ENCODE data around the gene DCTN5. TPM values are rescaled to one million over a fixed set of nuclear protein-coding genes. Genes with fewer than 3 reads are reported as not detected.
"Not testable (repeated sequence)": the region's sequence is repeated elsewhere in the genome, so short reads cannot be mapped to it uniquely, and the experiment has no call there.

Gene DCTN5
- total RNA-seq, 2 experiments from 2014 or later = 64.9 to 68.8 TPM

DNA sequence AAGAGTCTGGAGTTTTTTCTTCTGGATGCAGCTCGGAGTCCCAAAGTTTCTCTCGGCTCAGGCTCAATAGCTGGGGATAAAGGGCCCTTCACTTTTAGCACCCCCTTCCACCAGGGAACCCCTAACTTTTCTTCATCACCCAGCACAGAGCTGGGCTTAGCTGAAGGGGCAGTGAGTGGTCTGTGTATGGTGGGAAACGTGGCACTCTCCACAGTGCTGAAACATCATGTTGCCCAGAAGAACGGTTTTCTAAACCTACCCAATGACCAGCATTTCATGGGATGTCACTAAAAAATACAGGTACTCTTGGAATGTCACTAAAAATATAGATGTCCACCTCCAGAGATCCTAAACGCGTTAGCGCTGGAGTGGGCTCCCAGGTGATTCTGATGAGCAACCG lies 59.8 kb downstream of the DCTN5 start:
- no peak overlapping the region for H3K27ac Mint-ChIP-seq
- POLR2A ChIA-PET = no interaction called here

DNA sequence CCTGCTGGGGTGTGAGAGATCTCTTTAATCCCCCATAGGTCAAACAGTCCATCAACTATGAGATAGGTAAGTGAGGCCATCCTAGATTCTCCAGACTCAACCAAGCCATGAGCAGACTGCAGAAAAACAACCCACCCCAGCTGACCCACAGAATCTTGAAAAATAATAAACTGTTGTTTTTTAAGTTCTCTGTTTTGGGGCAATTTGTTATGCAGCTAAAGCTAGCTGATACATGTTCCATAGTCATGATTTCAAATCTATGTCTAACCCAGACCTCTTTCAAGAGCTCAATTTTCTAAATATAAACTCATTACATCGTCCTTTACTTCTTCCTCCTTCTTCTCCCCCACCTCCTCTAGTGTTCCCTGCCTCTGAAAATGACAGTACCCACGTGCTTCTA lies 61.7 kb downstream of the DCTN5 start:
- peaks cover 13% of the 10 kb centered on the region for H3K4me1 Mint-ChIP-seq
- POLR2A ChIA-PET = no interaction called here

More for the DNA sequence above, 59.8 kb downstream of the DCTN5 start:
- peaks cover 3% of the 10 kb centered on the region for H3K9me3 Mint-ChIP-seq
- H3K4me3 Mint-ChIP-seq = no peak overlapping the region
- CTCF ChIA-PET = no interaction called here
- peaks cover 3% of the 10 kb centered on the region for H3K36me3 Mint-ChIP-seq (ENCODE audit: low read depth)
- no peak for DNase-seq
- peaks cover 6% of the 10 kb centered on the region for H3K27me3 Mint-ChIP-seq
- peaks cover 13% of the 10 kb centered on the region for H3K4me1 Mint-ChIP-seq

DNA sequence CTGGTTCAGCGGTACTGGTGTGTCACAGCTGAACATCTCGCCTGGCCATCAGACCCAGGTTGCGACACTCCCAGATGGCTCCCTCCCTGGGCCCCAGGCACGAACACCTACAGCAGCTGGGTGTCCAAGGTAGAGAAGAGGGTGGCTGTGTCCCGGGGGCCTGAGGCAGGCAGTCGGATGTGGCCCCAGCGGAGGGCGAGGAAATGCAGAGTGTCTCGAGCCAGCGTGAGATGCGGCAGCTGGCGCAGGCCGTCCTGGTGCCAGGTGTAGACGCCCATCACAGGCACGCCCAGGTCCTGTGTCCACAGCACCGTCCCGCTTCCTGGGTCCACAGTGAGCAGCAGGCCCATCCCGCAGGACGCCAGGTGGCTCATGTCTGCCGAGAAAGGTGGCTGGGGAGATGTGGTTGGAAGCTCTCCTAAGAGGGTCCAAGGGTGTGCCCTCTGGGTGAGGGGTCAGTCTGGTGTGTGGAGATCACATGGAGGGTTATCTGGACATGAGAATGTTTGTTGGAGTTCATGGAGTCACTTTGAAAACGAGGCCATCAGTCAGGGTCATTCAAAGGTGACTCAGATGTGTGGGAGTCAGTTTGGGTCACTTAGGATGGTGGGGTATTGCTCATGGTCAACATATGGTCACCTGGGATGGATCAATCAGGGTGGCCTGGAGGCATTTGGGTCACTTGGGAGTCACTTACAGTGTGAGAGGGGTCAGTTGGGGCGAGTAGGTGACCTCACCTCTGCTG lies 63.7 kb downstream of the DCTN5 start:
- Mint-ChIP-seq H3K27me3 (peaks cover 8% of the 10 kb centered on the region), H3K4me3 (no peak overlapping the region), H3K9me3 (peaks cover 11% of the 10 kb centered on the region), H3K27ac (no peak overlapping the region), H3K36me3 (ENCODE audit: low read depth) (peaks cover 3% of the 10 kb centered on the region), H3K4me1 (no peaks in the 10 kb centered on the region)
- DNase-seq = no peak
- CTCF ChIA-PET = interaction anchor here (0.6 kb wide), 1 partner anchor 1606 kb away, joined by 3 read pairs; no protein-coding TSS in a partner anchor
- POLR2A ChIA-PET = no interaction called here

More for the DNA sequence above, 61.7 kb downstream of the DCTN5 start:
- H3K27ac Mint-ChIP-seq = no peak overlapping the region
- H3K27me3 Mint-ChIP-seq = peaks cover 6% of the 10 kb centered on the region
- CTCF ChIA-PET = interaction anchor here (0.8 to 1.1 kb wide), 2 partner anchors 24 to 26 kb away, joined by 3 read pairs; partner anchors contain the start of gene PLK1
- no peak for DNase-seq
- no peak overlapping the region for H3K4me3 Mint-ChIP-seq
- H3K9me3 Mint-ChIP-seq = peaks cover 3% of the 10 kb centered on the region
- peaks cover 3% of the 10 kb centered on the region for H3K36me3 Mint-ChIP-seq (ENCODE audit: low read depth)

DNA sequence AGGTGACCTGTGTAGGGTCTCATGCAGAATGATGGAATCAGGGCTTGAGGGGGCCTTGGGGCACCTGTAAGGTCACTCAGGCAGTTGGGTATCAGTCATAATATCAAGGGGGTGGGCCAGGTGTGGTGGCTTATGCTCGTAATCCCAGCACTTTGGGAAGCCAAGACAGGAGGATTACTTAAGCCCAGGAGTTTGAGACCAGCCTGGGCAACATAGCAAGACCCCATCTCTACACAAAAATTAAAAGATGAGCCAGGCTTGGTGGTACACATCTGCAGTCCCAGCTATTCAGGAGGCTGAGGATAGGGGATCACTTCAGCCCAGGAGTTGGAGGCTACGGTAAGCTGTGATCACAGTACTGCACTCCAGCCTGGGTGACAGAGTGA lies 64.2 kb downstream of the DCTN5 start:
- H3K4me3 Mint-ChIP-seq = no peak overlapping the region
- peaks cover 14% of the 10 kb centered on the region for H3K27me3 Mint-ChIP-seq
- H3K36me3 Mint-ChIP-seq (ENCODE audit: low read depth) = peaks cover 3% of the 10 kb centered on the region
- H3K27ac Mint-ChIP-seq = no peak overlapping the region
- peaks cover 16% of the 10 kb centered on the region for H3K9me3 Mint-ChIP-seq
- POLR2A ChIA-PET = no interaction called here
- CTCF ChIA-PET = interaction anchor here (0.6 kb wide), 1 partner anchor 1607 kb away, joined by 3 read pairs; no protein-coding TSS in a partner anchor
- DNase-seq = no peak
- no peaks in the 10 kb centered on the region for H3K4me1 Mint-ChIP-seq

DNA sequence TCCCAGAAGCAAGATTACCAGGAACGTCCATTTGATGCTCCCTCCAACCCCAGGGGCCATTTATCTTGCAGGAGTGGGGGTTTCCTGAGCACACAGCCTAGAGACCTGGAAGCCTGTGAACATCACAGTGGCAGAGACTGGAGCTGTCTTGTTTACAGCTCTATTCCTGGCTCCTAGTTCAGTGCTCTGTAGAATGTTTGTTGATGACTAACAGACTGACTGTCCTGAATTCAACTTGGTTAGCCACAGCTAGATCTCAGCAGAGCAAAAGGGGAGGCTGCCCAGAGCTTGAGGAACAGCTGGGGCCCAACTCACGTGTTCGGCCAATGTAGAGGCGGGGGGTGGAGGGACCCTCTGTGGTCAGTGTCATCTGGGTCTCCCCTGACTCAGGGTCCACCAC lies 65.2 kb downstream of the DCTN5 start:
- CTCF ChIA-PET = no interaction called here
- Mint-ChIP-seq H3K4me3 (no peak overlapping the region), H3K9me3 (peaks cover 16% of the 10 kb centered on the region), H3K36me3 (ENCODE audit: low read depth) (peaks cover 3% of the 10 kb centered on the region), H3K27me3 (peaks cover 22% of the 10 kb centered on the region), H3K27ac (no peak overlapping the region), H3K4me1 (no peaks in the 10 kb centered on the region)
- POLR2A ChIA-PET = no interaction called here
- no peak for DNase-seq

DNA sequence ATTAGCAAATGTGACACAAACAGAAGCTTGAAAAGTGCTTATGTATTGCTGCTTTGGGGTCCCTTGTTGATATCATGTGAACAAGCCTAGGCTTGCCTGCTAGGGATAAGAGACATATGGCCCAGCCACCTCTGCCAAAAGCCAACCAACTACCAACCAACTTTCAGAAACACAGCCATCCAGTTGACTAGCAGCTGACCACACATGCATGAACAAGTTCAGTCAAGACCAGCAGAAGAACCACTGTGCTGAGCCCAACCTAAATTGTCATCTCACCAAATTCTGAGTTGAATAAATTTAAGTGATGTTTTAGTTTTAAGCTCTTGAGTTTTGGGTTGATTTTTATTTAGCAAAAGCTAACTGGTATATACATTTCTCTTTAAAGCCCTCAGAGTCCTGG lies 68.3 kb downstream of the DCTN5 start:
- no peaks in the 10 kb centered on the region for H3K36me3 Mint-ChIP-seq (ENCODE audit: low read depth)
- H3K27ac Mint-ChIP-seq = no peak overlapping the region
- CTCF ChIA-PET = no interaction called here
- no peak for DNase-seq
- H3K9me3 Mint-ChIP-seq = peaks cover 13% of the 10 kb centered on the region
- peaks cover 3% of the 10 kb centered on the region for H3K4me1 Mint-ChIP-seq
- peaks cover 37% of the 10 kb centered on the region for H3K27me3 Mint-ChIP-seq
- no peak overlapping the region for H3K4me3 Mint-ChIP-seq
- POLR2A ChIA-PET = no interaction called here

DNA sequence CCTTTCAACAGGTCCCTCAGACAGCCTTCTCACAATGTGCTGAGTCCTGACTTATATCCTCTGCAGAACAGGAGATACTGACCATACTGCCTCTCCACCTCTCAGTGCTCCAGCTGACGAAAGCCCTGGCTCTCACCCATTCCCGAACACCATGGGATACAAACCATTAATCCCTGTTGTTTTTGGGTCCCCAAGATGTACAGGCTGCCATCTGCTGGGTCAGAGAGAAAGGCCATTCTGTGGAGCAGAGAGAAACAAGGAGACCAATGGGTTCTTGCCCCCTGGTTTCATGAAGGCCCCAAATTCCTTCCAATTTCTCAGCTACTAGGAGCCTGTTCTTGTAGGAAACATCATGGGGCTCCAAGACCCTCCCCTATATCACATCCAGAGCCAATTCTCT lies 68.7 kb downstream of the DCTN5 start:
- no peak overlapping the region for H3K4me3 Mint-ChIP-seq
- H3K27ac Mint-ChIP-seq = no peak overlapping the region
- POLR2A ChIA-PET = no interaction called here
- peaks cover 13% of the 10 kb centered on the region for H3K9me3 Mint-ChIP-seq
- DNase-seq = no peak
- CTCF ChIA-PET = no interaction called here
- no peaks in the 10 kb centered on the region for H3K36me3 Mint-ChIP-seq (ENCODE audit: low read depth)
- peaks cover 40% of the 10 kb centered on the region for H3K27me3 Mint-ChIP-seq
- H3K4me1 Mint-ChIP-seq = peaks cover 3% of the 10 kb centered on the region

DNA sequence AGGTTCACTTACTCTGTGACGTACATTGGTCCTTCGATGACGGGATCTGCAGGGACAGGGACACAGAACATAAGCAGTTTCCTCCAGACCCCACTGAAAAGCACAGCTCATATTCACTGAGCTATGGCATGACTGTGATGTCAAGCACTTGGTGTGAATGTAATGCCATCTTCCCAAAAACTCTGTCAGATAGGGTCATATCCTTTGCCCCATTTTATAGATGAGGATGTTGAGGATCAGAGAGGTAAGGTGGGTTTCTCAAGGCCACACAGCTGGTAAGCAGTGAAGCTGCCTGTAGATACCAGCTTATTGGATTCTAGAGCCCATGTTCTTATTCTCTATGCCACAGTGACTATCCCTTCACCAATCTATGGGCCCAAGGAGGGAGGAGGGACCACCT lies 69.2 kb downstream of the DCTN5 start:
- peaks cover 13% of the 10 kb centered on the region for H3K9me3 Mint-ChIP-seq

DNA sequence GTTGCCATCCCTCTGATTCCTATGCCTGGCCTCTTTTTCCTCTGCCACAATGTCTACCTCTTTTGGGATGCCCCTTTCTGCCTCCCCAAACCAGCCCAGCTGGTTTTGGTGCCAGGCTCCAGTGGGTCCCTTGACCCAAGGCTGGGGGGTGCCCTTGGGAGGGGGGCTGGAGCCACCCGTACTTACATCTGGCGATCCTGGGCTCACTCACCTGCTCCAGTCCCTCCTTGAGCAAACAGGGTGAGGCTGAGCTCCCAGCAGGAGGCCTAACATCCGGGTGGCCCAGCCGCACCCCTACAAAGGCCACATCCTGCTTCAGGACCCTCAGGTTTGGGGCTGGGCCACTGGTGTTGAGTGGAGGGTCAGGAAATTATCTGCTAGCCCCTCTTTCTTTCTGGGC lies 70.5 kb downstream of the DCTN5 start:
- Mint-ChIP-seq H3K9me3 (peaks cover 13% of the 10 kb centered on the region), H3K27ac (no peak overlapping the region)

More for the DNA sequence above, 69.2 kb downstream of the DCTN5 start:
- peaks cover 41% of the 10 kb centered on the region for H3K27me3 Mint-ChIP-seq
- no peak overlapping the region for H3K4me3 Mint-ChIP-seq
- H3K36me3 Mint-ChIP-seq (ENCODE audit: low read depth) = no peaks in the 10 kb centered on the region
- ChIA-PET POLR2A (no interaction called here), CTCF (no interaction called here)
- peaks cover 3% of the 10 kb centered on the region for H3K4me1 Mint-ChIP-seq
- DNase-seq = no peak
- no peak overlapping the region for H3K27ac Mint-ChIP-seq

DNA sequence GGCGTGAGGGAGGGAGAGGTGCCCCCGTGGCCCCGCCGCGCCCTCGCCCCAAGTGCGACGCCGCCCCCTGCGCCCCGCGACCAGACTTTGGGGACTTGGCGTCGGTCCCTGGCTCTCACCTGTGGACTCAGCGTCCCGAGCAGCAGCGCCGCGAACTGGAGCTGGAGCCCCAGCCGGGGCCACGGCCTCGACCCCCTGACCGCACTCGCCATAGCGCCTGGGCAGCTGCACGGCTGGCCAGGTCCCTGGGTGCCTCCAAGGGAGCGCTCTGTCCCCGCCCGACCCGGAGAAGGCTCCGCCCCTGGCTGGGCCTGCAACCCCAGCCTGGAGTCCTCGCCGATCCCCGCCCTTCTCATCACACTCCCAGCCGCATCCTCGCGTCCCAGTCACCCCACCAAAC lies 71.7 kb downstream of the DCTN5 start, which contains the start of gene ERN2:
Gene ERN2 (minus strand): TSS at position 247 of the 400 bp plus-strand sequence. CDS start 35 bp downstream, at position 212.
- DNase-seq = no peak
- ChIA-PET CTCF (no interaction called here), POLR2A (no interaction called here)
- no peak within 1 kb of the TSS for H3K4me3 Mint-ChIP-seq
- no peak within 1 kb of the TSS for H3K27ac Mint-ChIP-seq
- H3K9me3 Mint-ChIP-seq = peaks cover 13% of the 10 kb centered on the region
- H3K36me3 Mint-ChIP-seq (ENCODE audit: low read depth) = no peaks in the 10 kb centered on the region
- H3K27me3 Mint-ChIP-seq = peaks cover 55% of the 10 kb centered on the region
- H3K4me1 Mint-ChIP-seq = peaks cover 3% of the 10 kb centered on the region

More for the DNA sequence above, 70.5 kb downstream of the DCTN5 start:
- no peaks in the 10 kb centered on the region for H3K36me3 Mint-ChIP-seq (ENCODE audit: low read depth)
- H3K4me1 Mint-ChIP-seq = peaks cover 3% of the 10 kb centered on the region
- H3K4me3 Mint-ChIP-seq = no peak overlapping the region
- ChIA-PET POLR2A (no interaction called here), CTCF (no interaction called here)
- DNase-seq = no peak
- H3K27me3 Mint-ChIP-seq = peaks cover 47% of the 10 kb centered on the region

DNA sequence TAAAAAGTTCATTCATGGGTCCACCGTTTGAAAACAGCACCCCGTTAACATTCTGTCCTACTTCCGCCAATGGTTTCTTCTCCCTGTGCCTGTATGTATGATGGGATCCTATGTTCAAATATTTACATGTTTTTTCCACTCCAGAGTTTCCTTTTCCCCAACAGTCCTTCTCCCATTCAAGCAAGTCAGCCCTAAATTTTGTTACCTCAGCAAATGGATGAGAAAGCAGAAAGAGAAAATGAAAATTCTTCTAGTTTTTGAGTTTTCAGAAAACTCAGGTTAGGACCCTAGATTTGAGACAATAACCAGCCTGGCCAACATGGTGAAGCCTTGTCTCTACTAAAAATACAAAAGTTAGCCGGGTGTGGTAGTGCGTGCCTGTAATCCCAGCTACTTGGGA lies 75.2 kb downstream of the DCTN5 start:
- Mint-ChIP-seq H3K4me3 (no peak overlapping the region), H3K36me3 (ENCODE audit: low read depth) (no peaks in the 10 kb centered on the region), H3K27ac (no peak overlapping the region), H3K27me3 (peaks cover 49% of the 10 kb centered on the region), H3K4me1 (peaks cover 3% of the 10 kb centered on the region), H3K9me3 (no peaks in the 10 kb centered on the region)
- ChIA-PET POLR2A (no interaction called here), CTCF (no interaction called here)
- no peak for DNase-seq

DNA sequence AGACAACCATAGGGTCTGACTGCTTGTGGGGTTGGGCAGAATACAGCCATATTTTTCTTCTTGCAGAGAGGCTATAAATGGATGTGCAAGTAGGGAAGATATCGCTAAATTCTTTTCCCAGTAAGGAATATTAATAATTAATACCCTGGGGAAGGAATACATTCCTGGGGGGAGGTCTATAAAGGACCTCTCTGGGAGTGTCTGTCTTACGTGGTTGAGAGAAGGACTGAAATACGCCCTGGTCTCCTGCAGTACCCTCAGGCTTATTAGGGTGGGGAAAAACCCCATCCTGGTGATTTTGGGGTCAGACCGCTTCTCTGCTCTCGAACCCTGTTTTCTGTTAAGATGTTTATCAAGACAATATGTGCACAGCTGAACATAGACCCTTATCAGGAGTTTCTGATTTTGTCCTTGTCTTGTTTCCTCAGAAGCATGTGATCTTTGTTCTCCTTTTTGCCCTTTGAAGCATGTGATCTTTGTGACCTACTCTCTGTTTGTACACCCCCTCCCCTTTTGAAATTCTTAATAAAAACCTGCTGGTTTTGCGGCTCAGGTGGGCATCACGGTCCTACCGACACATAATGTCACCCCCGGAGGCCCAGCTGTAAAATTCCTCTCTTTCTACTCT lies 81.5 kb downstream of the DCTN5 start:
- H3K27ac Mint-ChIP-seq; H3K36me3 Mint-ChIP-seq (ENCODE audit: low read depth); DNase-seq; POLR2A ChIA-PET; CTCF ChIA-PET; H3K9me3 Mint-ChIP-seq; H3K4me1 Mint-ChIP-seq; H3K4me3 Mint-ChIP-seq: not testable (repeated sequence)
- peaks cover 21% of the 10 kb centered on the region for H3K27me3 Mint-ChIP-seq

DNA sequence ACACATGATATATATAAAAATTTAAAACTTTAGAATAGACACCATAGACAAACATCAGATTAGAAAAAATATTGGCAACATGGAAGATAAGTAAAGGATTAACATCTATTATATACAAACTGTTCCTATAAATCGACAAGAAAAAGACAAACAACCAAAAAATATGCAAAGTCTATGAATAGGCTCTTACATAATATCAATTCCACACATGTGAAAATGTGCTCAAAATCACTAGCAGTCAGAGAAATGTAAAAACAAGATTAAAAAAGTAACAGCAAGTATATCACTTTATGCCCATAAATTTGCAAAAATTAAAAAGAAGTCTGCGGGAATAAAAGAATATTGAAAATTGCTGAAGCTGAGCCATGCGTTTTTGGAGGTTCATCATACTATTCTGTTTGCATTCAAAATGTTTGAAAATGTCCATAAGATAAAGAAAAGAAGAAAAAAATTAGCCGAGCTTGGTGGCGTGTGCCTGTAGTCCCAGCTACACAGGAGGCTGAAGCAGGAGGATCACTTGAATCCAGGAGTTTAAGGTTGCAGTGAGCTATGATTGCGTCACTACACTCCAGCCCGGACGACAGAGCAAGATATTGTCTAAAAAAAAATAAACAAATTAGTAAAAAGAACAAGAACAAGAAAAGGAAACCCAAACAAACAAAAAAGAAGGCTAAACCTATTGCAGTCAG lies 83.0 kb downstream of the DCTN5 start:
- Mint-ChIP-seq H3K9me3 (peaks cover 4% of the 10 kb centered on the region), H3K36me3 (ENCODE audit: low read depth) (peaks cover 3% of the 10 kb centered on the region), H3K4me1 (peaks cover 3% of the 10 kb centered on the region), H3K4me3 (no peak overlapping the region), H3K27ac (no peak overlapping the region), H3K27me3 (peaks cover 15% of the 10 kb centered on the region)
- no peak for DNase-seq
- ChIA-PET CTCF (no interaction called here), POLR2A (no interaction called here)
